ENCODE results near the gene NEURL1B. TPM values are rescaled to one million over a fixed set of nuclear protein-coding genes. Genes with fewer than 3 reads are reported as not detected.
"Not testable (repeated sequence)": the region's sequence is repeated elsewhere in the genome, so short reads cannot be mapped to it uniquely, and the experiment has no call there.

NEURL1B gene
- total RNA-seq, 1 donor from 2014 or later, result 0.05 TPM

DNA sequence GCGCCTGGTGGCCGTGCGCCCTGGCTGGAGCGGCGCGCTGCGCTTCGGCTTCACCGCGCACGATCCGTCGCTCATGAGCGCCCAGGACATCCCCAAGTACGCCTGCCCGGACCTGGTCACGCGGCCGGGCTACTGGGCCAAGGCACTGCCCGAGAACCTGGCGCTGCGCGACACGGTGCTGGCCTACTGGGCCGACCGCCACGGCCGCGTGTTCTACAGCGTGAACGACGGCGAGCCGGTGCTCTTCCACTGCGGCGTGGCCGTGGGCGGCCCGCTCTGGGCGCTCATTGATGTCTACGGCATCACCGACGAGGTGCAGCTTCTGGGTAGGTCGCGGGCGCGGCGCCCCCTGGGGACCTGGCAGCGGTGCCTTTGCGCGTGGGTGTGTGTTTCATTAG lies 28.9 kb downstream of the NEURL1B start:
- peaks cover 1% of the 10 kb centered on the region for H3K27me3 Mint-ChIP-seq (ENCODE audit: insufficient read depth)
- no peak overlapping the region for H3K27ac Mint-ChIP-seq
- H3K4me3 Mint-ChIP-seq, result no peak overlapping the region
- H3K4me1 Mint-ChIP-seq (ENCODE audit: low read depth), result no peaks in the 10 kb centered on the region
- no peaks in the 10 kb centered on the region for H3K9me3 Mint-ChIP-seq
- DNase-seq (ENCODE audit: low spot score), result no peak
- intact Hi-C loops (cut with micrococcal nuclease), result no loop called here
- no peaks in the 10 kb centered on the region for H3K36me3 Mint-ChIP-seq (ENCODE audit: low read depth)

DNA sequence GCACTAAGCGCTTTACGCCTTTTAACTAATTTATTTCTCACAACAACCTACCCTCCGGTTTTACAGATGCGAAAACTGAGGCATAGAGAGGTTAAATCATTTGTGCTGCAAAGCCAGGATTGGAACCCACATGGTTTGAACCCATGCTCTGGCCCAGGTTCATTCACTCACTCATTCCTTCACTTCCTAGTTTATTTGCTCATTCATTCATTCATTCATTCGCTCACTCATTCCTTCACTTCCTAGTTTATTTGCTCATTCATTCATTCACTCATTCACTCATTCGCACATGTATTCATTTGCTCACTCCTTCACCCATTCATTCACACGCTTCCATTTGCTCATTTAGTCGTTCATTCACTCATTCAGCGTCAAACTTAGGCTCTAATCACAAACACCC lies 29.4 kb downstream of the NEURL1B start:
- Mint-ChIP-seq H3K27ac (no peak overlapping the region), H3K4me1 (ENCODE audit: low read depth) (no peaks in the 10 kb centered on the region), H3K9me3 (no peaks in the 10 kb centered on the region), H3K27me3 (ENCODE audit: insufficient read depth) (peaks cover 1% of the 10 kb centered on the region), H3K4me3 (no peak overlapping the region), H3K36me3 (ENCODE audit: low read depth) (no peaks in the 10 kb centered on the region)
- intact Hi-C loops (cut with micrococcal nuclease), result no loop called here
- DNase-seq (ENCODE audit: low spot score), result no peak

DNA sequence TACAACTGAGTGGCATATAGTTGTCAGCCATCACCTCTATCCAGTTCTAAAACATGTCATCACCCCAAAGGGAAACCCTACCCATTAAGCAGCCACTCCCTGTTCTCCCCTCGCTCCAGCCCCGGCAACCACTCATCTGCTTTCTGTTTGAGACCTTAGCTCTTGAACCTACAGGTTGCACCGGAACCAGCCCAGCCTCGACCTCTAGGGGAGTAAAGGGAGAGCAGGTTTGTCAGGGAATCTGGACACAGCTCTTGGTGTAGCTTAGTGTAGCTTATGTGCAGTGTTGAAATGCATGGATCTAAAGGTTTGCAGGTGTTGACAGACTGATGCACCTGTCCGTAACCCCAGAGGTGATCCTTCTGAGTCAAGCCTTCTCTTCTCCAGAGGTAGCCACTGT lies 30.0 kb downstream of the NEURL1B start:
- no peak overlapping the region for H3K27ac Mint-ChIP-seq
- no peaks in the 10 kb centered on the region for H3K4me1 Mint-ChIP-seq (ENCODE audit: low read depth)
- DNase-seq (ENCODE audit: low spot score), result no peak
- intact Hi-C loops (cut with micrococcal nuclease), result no loop called here
- no peaks in the 10 kb centered on the region for H3K9me3 Mint-ChIP-seq
- H3K36me3 Mint-ChIP-seq (ENCODE audit: low read depth), result no peaks in the 10 kb centered on the region
- H3K27me3 Mint-ChIP-seq (ENCODE audit: insufficient read depth), result peaks cover 5% of the 10 kb centered on the region
- no peak overlapping the region for H3K4me3 Mint-ChIP-seq

DNA sequence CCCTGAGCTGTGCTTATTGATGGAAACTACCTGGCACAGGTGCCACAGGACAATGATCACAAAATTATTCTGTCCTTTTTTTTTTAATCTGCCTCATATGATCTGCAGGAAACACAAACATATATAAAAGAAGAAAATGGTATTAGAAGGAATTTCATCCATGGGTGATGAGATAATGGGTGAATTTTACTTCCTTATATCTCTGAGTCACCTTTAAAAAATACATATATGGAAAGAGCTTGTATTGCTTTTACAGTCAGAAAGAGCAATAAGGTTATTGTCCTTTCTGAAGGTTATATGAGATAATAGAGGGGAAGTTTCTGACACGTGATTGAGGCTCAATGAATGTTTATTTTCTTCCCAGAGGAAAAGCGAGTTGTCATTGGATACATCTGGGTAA lies 31.6 kb downstream of the NEURL1B start:
- Mint-ChIP-seq H3K9me3 (no peaks in the 10 kb centered on the region), H3K36me3 (ENCODE audit: low read depth) (no peaks in the 10 kb centered on the region), H3K4me3 (no peak overlapping the region), H3K4me1 (ENCODE audit: low read depth) (no peaks in the 10 kb centered on the region), H3K27ac (no peak overlapping the region), H3K27me3 (ENCODE audit: insufficient read depth) (peaks cover 6% of the 10 kb centered on the region)
- intact Hi-C loops (cut with micrococcal nuclease), result no loop called here
- no peak for DNase-seq (ENCODE audit: low spot score)

DNA sequence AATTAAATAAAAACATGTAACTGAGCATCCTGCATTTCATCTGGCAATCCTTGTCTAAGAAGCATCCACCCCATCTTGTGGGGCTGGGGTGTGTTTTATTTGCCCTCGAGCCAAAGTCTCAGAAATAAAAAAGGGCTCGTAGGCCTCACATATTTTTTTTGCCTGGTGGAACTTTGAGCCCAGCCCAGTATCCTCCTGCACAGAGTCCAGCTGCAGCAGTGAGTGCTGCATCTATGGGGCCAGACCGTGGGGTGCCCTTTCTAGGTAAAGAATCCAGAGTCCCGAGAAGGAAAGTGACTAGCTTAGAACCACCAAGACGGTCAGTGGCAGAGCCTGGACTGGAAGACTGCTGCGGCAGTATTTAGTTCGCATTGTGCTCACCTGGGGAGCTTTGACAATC lies 33.1 kb downstream of the NEURL1B start:
- H3K27ac Mint-ChIP-seq, result no peak overlapping the region
- no peaks in the 10 kb centered on the region for H3K9me3 Mint-ChIP-seq
- H3K27me3 Mint-ChIP-seq (ENCODE audit: insufficient read depth), result peaks cover 6% of the 10 kb centered on the region
- H3K4me3 Mint-ChIP-seq, result no peak overlapping the region
- no peak for DNase-seq (ENCODE audit: low spot score)
- H3K4me1 Mint-ChIP-seq (ENCODE audit: low read depth), result no peaks in the 10 kb centered on the region
- H3K36me3 Mint-ChIP-seq (ENCODE audit: low read depth), result no peaks in the 10 kb centered on the region
- intact Hi-C loops (cut with micrococcal nuclease), result no loop called here

DNA sequence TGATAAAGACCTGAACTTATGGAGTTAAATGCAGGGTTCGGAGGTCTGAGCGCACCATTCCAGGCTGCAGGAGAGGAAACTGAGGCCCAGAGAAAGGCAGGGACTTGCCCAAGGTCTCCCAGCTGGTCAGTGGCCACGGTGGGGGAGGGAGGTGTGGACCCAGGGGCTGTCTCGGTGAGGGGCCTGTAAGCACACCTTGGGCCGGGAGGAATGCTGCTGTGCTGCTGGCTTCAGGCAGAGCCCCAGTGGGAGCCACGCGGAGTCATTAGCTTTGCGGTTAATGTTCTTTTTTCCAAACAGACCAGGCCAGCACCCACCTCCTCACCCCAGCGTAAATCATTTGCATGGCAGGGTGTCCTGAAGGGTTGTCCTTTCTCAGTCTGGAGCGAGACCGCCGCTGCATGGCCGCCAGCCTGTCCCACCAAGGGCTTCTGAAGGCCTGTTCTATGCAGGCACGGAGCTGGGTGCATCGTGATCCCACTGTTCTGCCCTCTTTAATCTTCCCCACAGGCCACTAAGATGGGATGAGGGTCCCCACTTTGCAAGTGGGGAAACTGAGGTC lies 35.9 kb downstream of the NEURL1B start:
- intact Hi-C loops (cut with micrococcal nuclease), result no loop called here
- H3K27me3 Mint-ChIP-seq (ENCODE audit: insufficient read depth), result peaks cover 15% of the 10 kb centered on the region
- H3K4me1 Mint-ChIP-seq (ENCODE audit: low read depth), result no peaks in the 10 kb centered on the region
- H3K36me3 Mint-ChIP-seq (ENCODE audit: low read depth), result no peaks in the 10 kb centered on the region
- H3K9me3 Mint-ChIP-seq, result no peaks in the 10 kb centered on the region
- no peak overlapping the region for H3K4me3 Mint-ChIP-seq
- H3K27ac Mint-ChIP-seq, result no peak overlapping the region
- no peak for DNase-seq (ENCODE audit: low spot score)

DNA sequence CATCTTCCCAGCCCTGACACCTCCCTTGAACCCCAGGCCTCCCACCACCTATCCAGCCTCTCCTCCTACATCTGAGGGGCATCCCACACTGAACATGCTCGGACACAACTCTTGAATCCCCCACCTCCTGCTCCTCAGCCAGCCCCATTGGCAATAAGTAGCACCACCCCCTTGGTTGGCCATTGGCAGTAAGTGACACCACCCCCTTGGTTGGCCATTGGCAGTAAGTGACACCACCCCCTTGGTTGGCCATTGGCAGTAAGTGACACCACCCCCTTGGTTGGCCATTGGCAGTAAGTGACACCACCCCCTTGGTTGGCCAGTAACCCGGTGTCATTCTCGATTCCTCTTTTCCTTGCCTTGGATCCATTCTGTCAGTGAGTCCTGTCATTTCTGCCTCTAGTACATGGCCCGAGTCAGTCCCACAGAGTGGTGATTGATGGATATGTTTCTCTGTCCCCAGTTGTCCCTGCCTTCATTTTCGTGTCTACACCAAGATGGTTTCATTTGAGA lies 37.4 kb downstream of the NEURL1B start:
- H3K36me3 Mint-ChIP-seq (ENCODE audit: low read depth); DNase-seq (ENCODE audit: low spot score); H3K4me1 Mint-ChIP-seq (ENCODE audit: low read depth); intact Hi-C loops (cut with micrococcal nuclease); H3K4me3 Mint-ChIP-seq; H3K27ac Mint-ChIP-seq; H3K9me3 Mint-ChIP-seq: not testable (repeated sequence)
- peaks cover 19% of the 10 kb centered on the region for H3K27me3 Mint-ChIP-seq (ENCODE audit: insufficient read depth)

DNA sequence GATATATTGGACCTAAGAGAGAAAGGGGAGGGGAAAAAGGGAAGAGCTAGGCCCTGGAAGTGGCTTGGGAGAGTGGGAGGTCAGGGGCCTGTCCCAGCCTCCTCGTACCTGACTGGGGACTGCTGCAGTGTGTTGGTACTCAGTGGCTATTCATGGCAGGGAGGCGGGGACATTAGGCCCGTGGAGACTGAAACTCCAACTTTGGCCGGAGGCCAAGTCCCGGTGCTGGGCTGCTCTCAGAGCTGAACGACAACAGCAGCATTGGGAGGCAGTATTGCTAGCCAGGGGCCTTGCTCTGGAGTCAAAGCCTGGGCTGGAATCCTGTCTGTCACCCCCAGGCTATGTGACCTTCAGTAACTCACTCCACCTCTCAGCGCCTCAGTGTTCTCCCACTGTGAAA lies 37.8 kb downstream of the NEURL1B start:
- no peaks in the 10 kb centered on the region for H3K9me3 Mint-ChIP-seq
- no peaks in the 10 kb centered on the region for H3K36me3 Mint-ChIP-seq (ENCODE audit: low read depth)
- intact Hi-C loops (cut with micrococcal nuclease), result no loop called here
- no peaks in the 10 kb centered on the region for H3K4me1 Mint-ChIP-seq (ENCODE audit: low read depth)
- peaks cover 19% of the 10 kb centered on the region for H3K27me3 Mint-ChIP-seq (ENCODE audit: insufficient read depth)
- no peak overlapping the region for H3K27ac Mint-ChIP-seq
- H3K4me3 Mint-ChIP-seq, result no peak overlapping the region
- DNase-seq (ENCODE audit: low spot score), result no peak

DNA sequence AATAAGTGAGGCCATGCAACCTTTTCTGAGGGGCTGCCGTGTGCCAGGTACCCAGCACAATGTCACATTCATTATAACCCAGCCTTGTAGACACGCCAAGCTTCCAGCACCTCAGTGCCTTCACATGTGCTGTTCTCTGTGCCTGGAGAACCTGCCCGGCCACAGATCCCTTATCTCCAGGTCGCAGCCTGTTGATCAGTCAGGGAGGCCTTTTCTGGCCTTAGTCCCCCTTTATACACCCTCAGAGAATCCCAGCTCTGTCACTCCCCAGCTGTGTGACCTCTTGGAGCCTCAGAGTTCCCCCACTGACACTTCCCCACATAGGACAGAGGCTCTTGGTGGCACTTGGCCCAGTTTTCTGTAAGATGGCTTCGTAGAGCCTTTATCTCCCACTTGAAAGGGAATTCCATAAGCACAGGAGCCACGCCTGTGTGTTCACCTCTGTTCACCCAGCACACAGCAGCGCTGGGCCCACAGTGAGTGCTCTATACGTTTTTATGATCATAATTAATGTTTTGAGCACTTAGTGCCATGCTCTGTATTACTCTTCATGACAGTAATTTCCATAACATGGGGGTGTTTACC lies 38.7 kb downstream of the NEURL1B start:
- H3K4me1 Mint-ChIP-seq (ENCODE audit: low read depth), result no peaks in the 10 kb centered on the region
- no peaks in the 10 kb centered on the region for H3K9me3 Mint-ChIP-seq
- DNase-seq (ENCODE audit: low spot score), result no peak
- no peak overlapping the region for H3K27ac Mint-ChIP-seq
- H3K4me3 Mint-ChIP-seq, result no peak overlapping the region
- H3K36me3 Mint-ChIP-seq (ENCODE audit: low read depth), result no peaks in the 10 kb centered on the region
- intact Hi-C loops (cut with micrococcal nuclease), result no loop called here
- peaks cover 19% of the 10 kb centered on the region for H3K27me3 Mint-ChIP-seq (ENCODE audit: insufficient read depth)

DNA sequence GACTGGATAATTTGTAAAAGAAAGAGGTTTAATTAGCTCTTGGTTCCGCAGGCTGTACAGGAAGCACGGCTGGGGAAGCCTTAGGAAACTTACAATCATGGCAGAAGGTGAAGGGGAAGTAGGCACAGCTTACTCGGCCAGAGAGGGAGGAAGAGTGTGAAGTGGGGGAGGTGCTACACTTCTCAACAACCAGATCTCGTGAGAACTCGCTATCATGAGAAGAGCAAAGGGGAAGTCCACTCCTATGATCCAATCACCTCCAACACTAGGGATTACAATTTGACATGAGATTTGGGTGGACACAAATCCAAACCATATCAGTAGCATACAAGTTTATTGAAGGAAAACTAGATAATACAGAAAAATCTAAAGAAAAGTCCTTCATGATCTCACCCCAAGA lies 39.9 kb downstream of the NEURL1B start:
- intact Hi-C loops (cut with micrococcal nuclease), result no loop called here
- H3K27me3 Mint-ChIP-seq (ENCODE audit: insufficient read depth), result peaks cover 17% of the 10 kb centered on the region
- DNase-seq (ENCODE audit: low spot score), result no peak
- no peaks in the 10 kb centered on the region for H3K4me1 Mint-ChIP-seq (ENCODE audit: low read depth)
- H3K9me3 Mint-ChIP-seq, result no peaks in the 10 kb centered on the region
- no peak overlapping the region for H3K27ac Mint-ChIP-seq
- no peak overlapping the region for H3K4me3 Mint-ChIP-seq
- H3K36me3 Mint-ChIP-seq (ENCODE audit: low read depth), result no peaks in the 10 kb centered on the region

DNA sequence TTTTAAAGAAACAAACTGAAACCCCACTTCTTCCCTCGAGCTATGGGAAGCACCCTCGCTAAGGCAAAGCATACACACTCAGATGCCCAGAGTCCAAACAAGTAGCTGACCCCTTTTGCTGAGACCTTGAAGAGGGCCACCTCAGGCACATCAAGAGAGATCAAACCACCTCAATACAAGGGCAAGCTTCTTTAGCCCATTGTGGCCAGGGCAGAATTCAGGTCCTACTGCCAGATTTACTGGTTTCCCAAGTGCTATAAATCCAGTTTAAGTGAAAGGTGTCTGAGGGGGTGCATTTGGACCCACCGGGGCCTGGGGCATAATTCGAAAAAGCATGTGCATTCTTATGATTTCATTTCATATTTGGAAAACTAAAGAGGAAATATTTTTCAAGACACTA lies 40.4 kb downstream of the NEURL1B start:
- DNase-seq (ENCODE audit: low spot score), result no peak
- intact Hi-C loops (cut with micrococcal nuclease), result no loop called here
- H3K4me3 Mint-ChIP-seq, result no peak overlapping the region
- H3K4me1 Mint-ChIP-seq (ENCODE audit: low read depth), result no peaks in the 10 kb centered on the region
- H3K27me3 Mint-ChIP-seq (ENCODE audit: insufficient read depth), result peaks cover 13% of the 10 kb centered on the region
- H3K27ac Mint-ChIP-seq, result no peak overlapping the region
- H3K36me3 Mint-ChIP-seq (ENCODE audit: low read depth), result no peaks in the 10 kb centered on the region
- no peaks in the 10 kb centered on the region for H3K9me3 Mint-ChIP-seq

DNA sequence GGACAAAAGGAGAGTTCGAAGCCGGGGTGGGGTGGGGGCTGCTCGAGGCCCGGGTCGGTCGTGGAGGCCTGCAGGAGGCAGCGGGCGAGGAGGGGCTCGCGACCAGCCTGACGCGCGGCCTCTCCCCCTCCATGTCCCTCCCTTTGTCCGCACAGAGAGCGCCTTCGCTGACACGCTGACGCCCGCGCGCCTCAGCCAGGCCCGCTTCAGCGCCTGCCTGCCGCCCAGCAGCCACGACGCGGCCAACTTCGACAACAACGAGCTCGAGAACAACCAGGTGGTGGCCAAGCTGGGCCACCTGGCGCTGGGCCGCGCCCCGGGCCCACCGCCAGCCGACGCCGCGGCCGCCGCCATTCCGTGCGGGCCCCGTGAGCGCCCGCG lies 42.2 kb downstream of the NEURL1B start:
- Mint-ChIP-seq H3K9me3 (no peaks in the 10 kb centered on the region), H3K4me3 (peak overlapping the region; percentile 48), H3K36me3 (ENCODE audit: low read depth) (no peaks in the 10 kb centered on the region), H3K27me3 (ENCODE audit: insufficient read depth) (peaks cover 13% of the 10 kb centered on the region), H3K27ac (no peak overlapping the region), H3K4me1 (ENCODE audit: low read depth) (peaks cover 3% of the 10 kb centered on the region)
- no peak for DNase-seq (ENCODE audit: low spot score)
- intact Hi-C loops (cut with micrococcal nuclease), result no loop called here

DNA sequence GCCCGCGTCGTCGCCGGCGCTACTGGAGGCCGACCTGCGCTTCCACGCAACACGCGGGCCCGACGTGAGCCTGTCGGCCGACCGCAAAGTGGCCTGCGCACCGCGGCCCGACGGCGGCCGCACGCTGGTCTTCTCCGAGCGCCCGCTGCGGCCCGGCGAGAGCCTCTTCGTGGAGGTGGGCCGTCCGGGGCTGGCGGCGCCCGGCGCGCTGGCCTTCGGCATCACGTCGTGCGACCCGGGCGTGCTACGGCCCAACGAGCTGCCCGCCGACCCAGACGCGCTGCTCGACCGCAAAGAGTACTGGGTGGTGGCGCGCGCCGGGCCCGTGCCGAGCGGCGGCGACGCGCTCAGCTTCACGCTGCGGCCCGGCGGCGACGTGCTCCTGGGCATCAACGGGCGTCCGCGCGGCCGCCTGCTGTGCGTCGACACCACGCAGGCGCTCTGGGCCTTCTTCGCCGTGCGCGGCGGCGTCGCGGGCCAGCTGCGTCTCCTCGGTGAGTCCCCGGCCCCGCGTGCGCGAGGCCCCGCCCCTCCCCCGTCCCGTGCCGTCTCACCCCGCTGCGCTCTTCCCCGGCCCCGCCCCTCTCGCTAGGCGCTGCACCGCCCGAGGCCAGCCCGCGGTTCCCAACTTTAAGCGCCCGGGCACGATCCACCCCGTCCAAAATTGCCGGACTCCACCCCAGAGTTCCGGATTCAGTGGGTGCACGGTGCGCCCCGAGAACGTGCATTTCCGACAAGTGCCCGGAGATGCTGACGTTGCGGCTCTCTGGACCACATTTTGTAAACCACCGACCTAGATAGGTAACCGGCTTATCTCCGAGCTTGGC lies 42.8 kb downstream of the NEURL1B start:
- peak overlapping the region; percentile 33 for H3K4me3 Mint-ChIP-seq
- peak; percentile 27 for DNase-seq (ENCODE audit: low spot score)
- no peaks in the 10 kb centered on the region for H3K9me3 Mint-ChIP-seq
- H3K4me1 Mint-ChIP-seq (ENCODE audit: low read depth), result peaks cover 9% of the 10 kb centered on the region
- intact Hi-C loops (cut with micrococcal nuclease), result no loop called here
- peaks cover 13% of the 10 kb centered on the region for H3K27me3 Mint-ChIP-seq (ENCODE audit: insufficient read depth)
- H3K36me3 Mint-ChIP-seq (ENCODE audit: low read depth), result no peaks in the 10 kb centered on the region
- no peak overlapping the region for H3K27ac Mint-ChIP-seq
